ENCODE results near the gene TENM4.

Gene TENM4

DNA sequence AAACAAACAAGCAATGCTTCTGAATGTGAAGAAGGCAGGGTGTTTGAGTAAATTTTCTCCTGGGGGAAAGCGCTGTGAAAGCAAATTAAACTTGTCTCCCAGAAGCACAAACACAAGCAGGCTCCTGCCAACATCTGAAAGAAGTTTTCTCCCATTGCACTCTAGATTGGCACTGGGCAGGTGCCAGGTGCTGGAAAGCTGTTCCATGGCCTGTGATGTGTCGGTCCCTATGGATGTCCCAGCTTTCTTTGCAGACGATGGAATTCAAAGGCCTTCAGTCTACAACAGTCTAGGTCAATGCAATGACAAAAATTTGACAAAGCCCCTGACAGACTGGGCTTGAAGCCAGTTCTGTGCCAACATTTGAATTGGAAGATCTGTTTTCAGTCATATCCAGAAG, 620.1 kb downstream of the TENM4 start:
- no peak for ATAC-seq
- no peak for TF ChIP-seq CREB5 (CRISPR knock-in tag; IDR thresholded peaks at IDR 0.05; ENCODE audit: low read depth)
- TF ChIP-seq ARNTL (CRISPR knock-in tag; IDR thresholded peaks at IDR 0.05; ENCODE audit: borderline replicate concordance, low read depth), result no peak
- no peak for TF ChIP-seq PPARA (CRISPR knock-in tag; IDR thresholded peaks at IDR 0.05; ENCODE audit: borderline replicate concordance)
- TF ChIP-seq ZNF70 (CRISPR knock-in tag; IDR thresholded peaks at IDR 0.05), result no peak
- no peak for TF ChIP-seq ZNF565 (CRISPR knock-in tag; conservative IDR thresholded peaks at IDR 0.05; ENCODE audit: low read depth)
- TF ChIP-seq TOX (CRISPR knock-in tag; IDR thresholded peaks at IDR 0.05; ENCODE audit: borderline replicate concordance), result no peak
- TF ChIP-seq BACH2 (CRISPR knock-in tag; IDR thresholded peaks at IDR 0.05; ENCODE audit: borderline replicate concordance), result no peak
- TF ChIP-seq POU6F1 (CRISPR knock-in tag; IDR thresholded peaks at IDR 0.05; ENCODE audit: borderline replicate concordance, low read depth), result no peak
- TF ChIP-seq ESRRG (CRISPR knock-in tag; IDR thresholded peaks at IDR 0.05), result no peak
- TF ChIP-seq ISL1 (CRISPR knock-in tag; IDR thresholded peaks at IDR 0.05), result no peak
- no peak for TF ChIP-seq ZFP3 (CRISPR knock-in tag; IDR thresholded peaks at IDR 0.05)
- no peak for TF ChIP-seq ZC3H10 (CRISPR knock-in tag; IDR thresholded peaks at IDR 0.05)
- TF ChIP-seq ZNF8 (CRISPR knock-in tag; IDR thresholded peaks at IDR 0.05), result no peak

- TF ChIP-seq ZFP3 (CRISPR knock-in tag; IDR thresholded peaks at IDR 0.05), result no peak
- TF ChIP-seq ZC3H10 (CRISPR knock-in tag; IDR thresholded peaks at IDR 0.05), result no peak
- TF ChIP-seq PPARA (CRISPR knock-in tag; IDR thresholded peaks at IDR 0.05; ENCODE audit: borderline replicate concordance), result no peak
- TF ChIP-seq ZNF8 (CRISPR knock-in tag; IDR thresholded peaks at IDR 0.05), result no peak
- TF ChIP-seq TCF4 (CRISPR knock-in tag; IDR thresholded peaks at IDR 0.05; ENCODE audit: borderline replicate concordance), result no peak
- TF ChIP-seq SNAI2 (CRISPR knock-in tag; IDR thresholded peaks at IDR 0.05), result no peak
- TF ChIP-seq BACH2 (CRISPR knock-in tag; IDR thresholded peaks at IDR 0.05; ENCODE audit: borderline replicate concordance), result no peak
- no peak for TF ChIP-seq ZNF70 (CRISPR knock-in tag; IDR thresholded peaks at IDR 0.05)
- TF ChIP-seq POU6F1 (CRISPR knock-in tag; IDR thresholded peaks at IDR 0.05; ENCODE audit: borderline replicate concordance, low read depth), result no peak
- no peak for TF ChIP-seq CSRNP3 (CRISPR knock-in tag; IDR thresholded peaks at IDR 0.05)
- TF ChIP-seq GLIS3 (CRISPR knock-in tag; IDR thresholded peaks at IDR 0.05), result no peak
- no peak for TF ChIP-seq OSR1 (CRISPR knock-in tag; IDR thresholded peaks at IDR 0.05)
- TF ChIP-seq RARB (CRISPR knock-in tag; IDR thresholded peaks at IDR 0.05), result no peak
- TF ChIP-seq ZFP30 (CRISPR knock-in tag; IDR thresholded peaks at IDR 0.05), result no peak
- TF ChIP-seq ISL1 (CRISPR knock-in tag; IDR thresholded peaks at IDR 0.05), result no peak
- TF ChIP-seq, protein P1, sequence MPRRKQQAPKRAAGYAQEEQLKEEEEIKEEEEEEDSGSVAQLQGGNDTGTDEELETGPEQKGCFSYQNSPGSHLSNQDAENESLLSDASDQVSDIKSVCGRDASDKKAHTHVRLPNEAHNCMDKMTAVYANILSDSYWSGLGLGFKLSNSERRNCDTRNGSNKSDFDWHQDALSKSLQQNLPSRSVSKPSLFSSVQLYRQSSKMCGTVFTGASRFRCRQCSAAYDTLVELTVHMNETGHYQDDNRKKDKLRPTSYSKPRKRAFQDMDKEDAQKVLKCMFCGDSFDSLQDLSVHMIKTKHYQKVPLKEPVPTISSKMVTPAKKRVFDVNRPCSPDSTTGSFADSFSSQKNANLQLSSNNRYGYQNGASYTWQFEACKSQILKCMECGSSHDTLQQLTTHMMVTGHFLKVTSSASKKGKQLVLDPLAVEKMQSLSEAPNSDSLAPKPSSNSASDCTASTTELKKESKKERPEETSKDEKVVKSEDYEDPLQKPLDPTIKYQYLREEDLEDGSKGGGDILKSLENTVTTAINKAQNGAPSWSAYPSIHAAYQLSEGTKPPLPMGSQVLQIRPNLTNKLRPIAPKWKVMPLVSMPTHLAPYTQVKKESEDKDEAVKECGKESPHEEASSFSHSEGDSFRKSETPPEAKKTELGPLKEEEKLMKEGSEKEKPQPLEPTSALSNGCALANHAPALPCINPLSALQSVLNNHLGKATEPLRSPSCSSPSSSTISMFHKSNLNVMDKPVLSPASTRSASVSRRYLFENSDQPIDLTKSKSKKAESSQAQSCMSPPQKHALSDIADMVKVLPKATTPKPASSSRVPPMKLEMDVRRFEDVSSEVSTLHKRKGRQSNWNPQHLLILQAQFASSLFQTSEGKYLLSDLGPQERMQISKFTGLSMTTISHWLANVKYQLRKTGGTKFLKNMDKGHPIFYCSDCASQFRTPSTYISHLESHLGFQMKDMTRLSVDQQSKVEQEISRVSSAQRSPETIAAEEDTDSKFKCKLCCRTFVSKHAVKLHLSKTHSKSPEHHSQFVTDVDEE (CRISPR knock-in tag; IDR thresholded peaks at IDR 0.05), result no peak
- no peak for TF ChIP-seq ESRRG (CRISPR knock-in tag; IDR thresholded peaks at IDR 0.05)
- ATAC-seq, result no peak
Observed at GRCh38 chr11:78818201-78818600, 622.6 kb downstream of the TENM4 start.

- no peak for ATAC-seq
- TF ChIP-seq ZFP30 (CRISPR knock-in tag; IDR thresholded peaks at IDR 0.05) (no peak), PPARA (CRISPR knock-in tag; IDR thresholded peaks at IDR 0.05; ENCODE audit: borderline replicate concordance) (no peak), ZNF8 (CRISPR knock-in tag; IDR thresholded peaks at IDR 0.05) (no peak), TOX (CRISPR knock-in tag; IDR thresholded peaks at IDR 0.05; ENCODE audit: borderline replicate concordance) (no peak), TCF4 (CRISPR knock-in tag; IDR thresholded peaks at IDR 0.05; ENCODE audit: borderline replicate concordance) (no peak), CREB5 (CRISPR knock-in tag; IDR thresholded peaks at IDR 0.05; ENCODE audit: low read depth) (no peak), BACH2 (CRISPR knock-in tag; IDR thresholded peaks at IDR 0.05; ENCODE audit: borderline replicate concordance) (no peak), ESRRG (CRISPR knock-in tag; IDR thresholded peaks at IDR 0.05) (no peak), ISL1 (CRISPR knock-in tag; IDR thresholded peaks at IDR 0.05) (no peak), SNAI2 (CRISPR knock-in tag; IDR thresholded peaks at IDR 0.05) (no peak), ZC3H10 (CRISPR knock-in tag; IDR thresholded peaks at IDR 0.05) (no peak), GLIS3 (CRISPR knock-in tag; IDR thresholded peaks at IDR 0.05) (no peak)
Observed at GRCh38 chr11:78815831-78816230, 625.0 kb downstream of the TENM4 start.
